GM18498 (cell line): Measurements from ENCODE around the gene CCNL2.
"Not testable (repeated sequence)": the region's sequence is repeated elsewhere in the genome, so short reads cannot be mapped to it uniquely, and the experiment has no call there.

Source experiments
- ATAC-seq: cut with Tn5 transposase; IDR thresholded peaks from one replicate; pipeline ENCODE4 v1.9.1; 2021; ENCODE audit warnings: mild to moderate bottlenecking, moderate library complexity; ENCODE audit not compliant: unreplicated experiment

Gene CCNL2

DNA sequence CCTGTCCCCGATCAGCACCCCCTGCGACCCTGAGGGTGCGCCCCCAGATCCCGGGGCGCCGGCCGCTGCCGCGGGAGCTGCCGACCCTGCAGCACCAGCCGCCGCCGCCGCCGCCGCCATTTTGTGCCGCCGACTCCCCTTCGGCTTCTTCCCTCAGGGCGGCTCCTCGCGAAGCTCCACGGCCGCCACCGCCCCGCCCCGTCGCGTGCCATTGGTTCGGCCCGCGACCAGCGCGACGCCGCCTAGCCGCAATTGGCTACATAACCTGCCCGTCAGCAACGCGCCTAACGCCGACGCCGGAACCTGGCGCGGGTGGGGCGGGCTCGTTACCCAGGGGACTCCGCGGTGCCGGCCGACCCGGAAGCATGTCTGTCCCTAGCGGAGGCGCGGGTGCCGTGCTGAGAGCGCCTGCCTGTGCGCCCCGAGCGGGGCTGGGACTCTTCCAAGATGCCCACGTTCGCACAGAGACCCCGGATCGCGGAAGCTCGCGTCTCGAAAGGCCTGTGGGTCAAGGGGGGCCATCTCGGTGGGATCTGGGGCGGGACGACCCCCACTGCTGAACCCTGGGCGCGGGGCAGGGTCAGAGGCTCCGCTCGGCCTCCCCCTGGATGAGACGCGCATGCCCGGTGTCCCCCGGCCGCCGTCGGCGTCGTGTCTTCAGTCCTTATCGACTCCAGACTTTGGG, at the start of gene CCNL2:
Gene CCNL2, minus strand, starts transcription at position 149 of the 685 bp plus-strand sequence. Its CDS starts 29 bp downstream, at position 120.
- peak; percentile 94 for ATAC-seq

GRCh38 chr1:1446631-1447030, 47.5 kb upstream of the CCNL2 start:
- ATAC-seq, result not testable (repeated sequence)

DNA sequence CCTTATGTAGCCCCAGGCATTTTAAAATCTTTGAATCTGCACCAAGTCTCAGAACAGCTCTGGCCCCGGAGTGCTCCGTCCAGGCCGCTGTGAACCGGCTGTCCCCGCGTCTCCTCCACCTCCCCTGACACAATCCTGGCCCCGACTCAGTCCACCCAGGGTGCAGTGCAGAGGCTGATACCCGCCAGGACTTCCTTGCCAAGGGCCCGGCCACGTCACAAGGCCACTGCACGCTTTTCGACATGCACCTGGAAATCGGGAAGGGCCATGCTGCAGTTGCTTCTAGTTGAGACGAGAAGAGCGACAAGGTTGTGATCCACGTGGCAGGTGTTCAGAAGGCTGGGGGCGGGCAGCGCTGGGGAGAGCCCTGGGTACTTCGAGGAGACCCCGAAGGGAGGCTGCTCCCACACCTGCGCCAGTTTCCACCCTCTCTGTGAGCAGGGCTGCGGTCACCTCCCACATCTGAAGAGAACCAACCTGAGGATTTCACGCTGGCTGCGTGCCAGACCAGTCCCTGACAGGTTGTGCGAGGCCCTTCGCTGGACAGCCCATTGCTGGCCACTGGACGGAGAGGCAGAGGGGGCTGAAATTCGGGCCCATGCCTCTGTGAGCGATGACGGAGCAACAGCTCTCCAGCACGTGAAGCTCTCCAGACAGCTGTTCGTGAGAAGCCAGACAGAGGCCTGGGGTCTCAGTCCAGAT, 43.1 kb upstream of the CCNL2 start:
- no peak for ATAC-seq

- ATAC-seq, result no peak
These were observed 42.1 kb upstream of the CCNL2 start for GRCh38 chr1:1441002-1441888.

DNA sequence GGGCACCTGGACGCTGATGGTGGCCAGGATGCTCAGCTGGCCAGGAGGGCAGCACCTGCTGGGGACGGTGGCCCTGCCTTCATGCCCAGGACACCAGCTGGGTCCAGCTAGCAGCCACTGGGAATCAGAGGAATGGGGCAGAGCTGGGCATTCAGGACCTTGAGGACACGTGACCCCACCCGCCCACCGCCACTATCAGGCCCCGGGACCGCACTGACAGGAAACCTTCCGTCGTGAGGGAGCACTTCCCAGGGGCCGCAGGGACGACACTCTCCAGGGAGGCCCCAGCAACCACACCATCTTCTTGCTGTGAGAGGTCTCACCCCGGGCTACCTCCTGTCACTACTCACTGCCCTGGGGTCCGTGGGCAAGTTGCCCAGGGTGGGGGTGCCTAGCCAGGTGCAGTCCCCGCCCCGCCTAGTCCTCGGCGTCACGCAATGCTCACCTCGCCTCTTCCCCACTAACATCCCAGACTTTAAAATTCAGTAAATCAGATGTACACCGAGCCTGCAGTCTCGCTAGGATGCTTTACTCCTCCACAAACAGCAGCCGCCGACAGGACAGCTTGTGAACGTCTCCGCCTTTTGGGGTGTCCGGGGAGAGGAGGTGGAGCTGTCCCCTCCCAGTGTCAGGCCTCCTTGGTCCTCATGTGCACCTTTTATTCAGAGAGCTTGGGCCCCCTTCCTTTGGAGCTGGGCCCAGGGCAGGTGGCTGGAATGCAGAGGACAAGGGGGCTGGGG, 41.3 kb upstream of the CCNL2 start:
- ATAC-seq, result no peak

DNA sequence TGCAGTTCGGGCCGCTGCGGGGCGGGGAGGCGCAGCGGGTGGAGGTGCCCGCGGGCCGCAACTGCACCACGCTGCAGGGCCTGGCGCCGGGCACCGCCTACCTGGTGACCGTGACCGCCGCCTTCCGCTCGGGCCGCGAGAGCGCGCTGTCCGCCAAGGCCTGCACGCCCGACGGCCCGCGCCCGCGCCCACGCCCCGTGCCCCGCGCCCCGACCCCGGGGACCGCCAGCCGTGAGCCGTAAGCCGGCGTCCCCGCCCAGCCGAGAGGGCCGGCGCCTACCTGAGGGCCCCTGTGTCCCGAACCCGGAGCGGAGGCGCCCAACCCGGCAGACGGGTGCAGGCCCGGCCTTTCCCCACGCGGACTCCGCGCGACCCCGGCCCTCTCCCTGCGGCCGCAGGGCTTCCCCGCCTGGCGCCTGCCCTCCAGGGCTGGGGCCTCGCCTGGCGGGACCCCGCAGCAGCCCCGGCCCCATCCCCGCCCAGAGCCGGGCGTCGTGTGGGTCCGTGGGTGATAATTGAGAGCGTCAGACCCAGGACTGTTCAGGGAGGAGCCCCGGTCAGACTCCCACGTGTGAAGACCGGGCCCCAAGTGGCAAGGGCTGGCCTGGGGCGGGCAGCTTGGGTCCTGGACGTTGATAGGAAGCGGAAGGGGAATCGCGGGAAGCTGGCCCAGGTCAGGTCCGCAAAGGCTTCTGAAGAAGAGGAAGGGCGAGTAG, 40.6 kb upstream of the CCNL2 start:
- ATAC-seq, result no peak

DNA sequence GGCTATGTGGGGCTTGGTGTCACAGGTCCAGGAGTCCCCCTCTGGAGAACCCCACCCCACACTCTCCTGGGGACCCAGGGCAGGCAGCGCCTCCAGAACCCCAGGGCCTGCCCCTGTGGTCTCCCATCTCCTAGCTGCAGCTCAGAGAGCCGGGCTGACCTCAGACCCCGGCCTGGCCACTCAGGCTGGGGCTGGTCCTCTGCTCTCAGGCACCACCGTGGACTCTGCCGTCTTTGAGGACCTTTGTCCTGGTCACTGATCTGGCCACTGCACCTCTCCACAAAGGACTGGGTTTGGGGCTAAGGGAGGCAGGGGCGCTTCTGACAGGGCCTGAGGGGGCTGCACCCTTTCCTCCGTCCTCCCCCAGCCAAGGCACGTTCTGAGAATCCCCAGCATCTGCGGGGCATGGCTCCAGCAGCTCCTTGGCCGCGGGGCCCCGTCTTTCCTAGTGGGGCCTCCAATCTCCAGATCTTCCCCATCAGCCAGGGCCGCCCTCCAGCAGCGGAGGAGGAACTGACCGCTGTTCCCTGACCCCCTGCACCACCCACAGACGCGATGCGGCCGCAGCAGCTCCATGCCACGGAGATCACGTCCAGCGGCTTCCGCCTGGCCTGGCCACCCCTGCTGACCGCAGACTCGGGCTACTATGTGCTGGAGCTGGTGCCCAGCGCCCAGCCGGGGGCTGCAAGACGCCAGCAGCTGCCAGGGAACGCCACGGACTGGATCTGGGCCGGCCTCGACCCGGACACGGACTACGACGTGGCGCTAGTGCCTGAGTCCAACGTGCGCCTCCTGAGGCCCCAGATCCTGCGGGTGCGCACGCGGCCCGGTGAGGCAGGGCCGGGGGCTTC, 39.6 kb upstream of the CCNL2 start:
- no peak for ATAC-seq

GRCh38 chr1:1437904-1438376, 38.8 kb upstream of the CCNL2 start:
- peak; percentile 52 for ATAC-seq

DNA sequence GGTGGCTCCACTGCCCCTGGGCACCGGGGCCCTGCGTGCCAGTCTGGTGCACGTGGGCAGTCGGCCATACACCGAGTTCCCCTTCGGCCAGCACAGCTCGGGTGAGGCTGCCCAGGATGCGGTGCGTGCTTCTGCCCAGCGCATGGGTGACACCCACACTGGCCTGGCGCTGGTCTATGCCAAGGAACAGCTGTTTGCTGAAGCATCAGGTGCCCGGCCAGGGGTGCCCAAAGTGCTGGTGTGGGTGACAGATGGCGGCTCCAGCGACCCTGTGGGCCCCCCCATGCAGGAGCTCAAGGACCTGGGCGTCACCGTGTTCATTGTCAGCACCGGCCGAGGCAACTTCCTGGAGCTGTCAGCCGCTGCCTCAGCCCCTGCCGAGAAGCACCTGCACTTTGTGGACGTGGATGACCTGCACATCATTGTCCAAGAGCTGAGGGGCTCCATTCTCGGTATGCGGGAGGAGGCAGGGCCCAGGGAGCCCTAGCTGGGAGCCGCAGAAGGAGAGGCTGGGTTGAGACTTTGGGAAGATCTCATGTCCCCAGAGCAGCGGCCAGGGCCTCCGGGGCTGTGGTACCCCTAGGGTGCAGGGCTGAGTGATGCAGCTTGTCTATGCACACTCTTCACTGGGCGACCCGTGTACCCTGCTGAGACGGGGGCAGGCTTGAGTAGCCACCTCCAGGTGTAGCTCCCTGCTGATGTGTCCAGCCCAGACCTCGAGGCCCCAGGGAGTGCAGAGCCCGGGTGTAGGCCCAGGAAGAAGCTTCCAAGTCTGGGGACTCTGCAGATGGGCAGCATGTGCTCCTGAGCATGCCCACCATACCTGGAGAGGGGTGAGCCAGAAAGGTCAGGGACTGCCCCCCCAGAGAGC, 38.1 kb upstream of the CCNL2 start:
- ATAC-seq, result no peak

DNA sequence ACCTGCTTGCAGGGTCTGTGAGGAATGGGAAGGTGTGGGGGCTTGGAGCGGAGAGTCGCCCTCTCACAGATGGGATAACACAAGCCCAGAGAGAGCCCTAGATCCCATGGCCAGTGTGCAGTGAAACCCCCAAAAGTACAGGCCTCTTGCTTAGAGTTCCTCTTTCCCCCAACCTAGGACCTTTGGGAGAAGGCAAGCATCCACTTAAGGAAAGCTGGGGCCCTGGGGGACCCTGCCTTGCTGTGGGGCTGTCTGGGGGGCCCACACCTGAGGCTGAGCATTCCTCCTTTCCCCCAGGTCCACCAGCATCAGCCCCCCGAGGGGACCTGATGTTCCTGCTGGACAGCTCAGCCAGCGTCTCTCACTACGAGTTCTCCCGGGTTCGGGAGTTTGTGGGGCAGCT, 37.5 kb upstream of the CCNL2 start:
- ATAC-seq, result no peak

- ATAC-seq, result no peak
These were observed 36.9 kb upstream of the CCNL2 start for GRCh38 chr1:1435911-1436629.

DNA sequence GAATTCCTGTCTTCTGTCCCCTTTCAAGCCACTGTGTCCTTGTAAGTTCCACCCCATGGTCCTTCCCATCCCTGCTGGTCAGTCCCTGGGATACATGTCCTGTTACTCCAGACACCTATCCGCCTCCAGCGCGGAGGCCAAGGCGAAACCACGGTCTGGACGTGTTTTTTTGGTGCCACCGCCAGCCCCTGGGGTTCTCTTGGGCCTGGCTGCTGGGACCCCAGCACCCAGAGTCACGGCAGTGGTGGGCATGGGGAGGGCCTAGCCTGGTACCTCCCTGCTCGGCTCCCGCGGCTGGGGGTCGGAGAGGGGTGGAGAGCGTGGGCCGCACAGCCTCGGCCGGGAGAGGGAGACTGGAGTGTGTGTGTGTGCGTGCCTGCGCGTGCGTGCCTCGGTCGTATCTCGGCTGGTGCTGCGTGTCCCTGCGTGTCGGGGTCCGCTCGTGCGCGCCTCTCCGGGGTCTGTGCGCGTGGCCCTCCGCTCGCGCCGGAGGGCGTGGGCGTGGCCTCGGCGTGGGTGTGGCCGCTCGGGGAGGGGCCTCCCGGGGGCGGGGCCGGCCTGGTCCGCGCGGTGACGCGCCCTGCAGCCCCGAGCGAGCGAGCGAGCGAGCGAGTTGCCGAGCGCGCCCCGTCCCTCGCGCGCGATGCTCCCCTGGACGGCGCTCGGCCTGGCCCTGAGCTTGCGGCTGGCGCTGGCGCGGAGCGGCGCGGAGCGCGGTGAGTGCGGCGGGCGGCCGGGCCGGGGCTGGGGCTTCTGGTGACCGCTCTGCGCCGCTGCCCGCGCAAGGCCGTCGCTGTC, 36.2 kb upstream of the CCNL2 start, which contains the start of gene VWA1:
Gene VWA1, plus strand, starts transcription at position 585 of the 798 bp plus-strand sequence. Its CDS starts 59 bp downstream, at position 644.
- no peak for ATAC-seq

DNA sequence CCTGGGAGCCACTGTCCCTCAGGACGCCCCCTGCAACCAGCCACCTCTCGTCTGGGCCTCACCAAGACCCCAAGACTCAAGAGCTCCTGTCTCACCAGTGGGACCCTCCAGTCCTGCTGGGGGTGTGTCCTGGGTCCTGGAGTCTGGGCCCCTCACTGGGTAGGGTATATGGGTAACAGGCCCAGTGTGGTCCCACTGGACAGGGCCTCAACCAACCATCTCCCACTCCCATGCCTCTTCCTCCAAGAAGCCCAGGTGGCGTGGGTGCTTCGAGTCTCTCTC, 35.6 kb upstream of the CCNL2 start:
- no peak for ATAC-seq

GRCh38 chr1:1434131-1434823, 35.1 kb upstream of the CCNL2 start:
- ATAC-seq, result no peak

DNA sequence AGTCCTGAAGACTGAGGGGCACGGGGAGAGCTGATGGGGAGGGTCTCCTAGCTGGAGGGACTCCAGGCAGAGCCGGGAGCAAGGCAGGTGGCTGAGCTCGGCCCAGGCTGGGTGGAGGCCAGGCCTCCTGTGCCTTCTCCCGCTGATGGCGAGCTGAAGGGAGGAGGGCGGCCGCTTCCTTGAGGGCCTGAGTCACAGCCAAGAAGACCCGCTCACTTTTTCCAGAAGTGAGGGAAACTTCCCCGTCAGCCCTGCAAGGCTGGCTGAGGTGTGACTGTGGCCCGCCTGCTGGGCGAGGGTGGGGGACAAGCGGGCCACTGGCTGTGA, 34.6 kb upstream of the CCNL2 start:
- ATAC-seq, result no peak
